SK-N-MC (cell line): ENCODE measurements around the gene PPP1R13L.

ENCODE experiments used
- DNase-seq: peaks from one replicate; pipeline ENCODE4 v3.0.0-alpha.2; 2011; ENCODE audit warnings: low read depth, low spot score
- H3K27ac ChIP-seq: fragments of 200-600 bp; sonication (generic); 2 replicates; pipeline ENCODE4 v1.5.1; 2016; ENCODE audit warnings: mixed run types
- H3K36me3 ChIP-seq: fragments of 200-600 bp; sonication (generic); 2 replicates; pipeline ENCODE4 v1.6.1; 2017; ENCODE audit warnings: antibody characterized with exemption, low read length, mixed read lengths; ENCODE audit not compliant: insufficient read depth
- H3K4me3 ChIP-seq: fragments of 200-600 bp; sonication (generic); 2 replicates; pipeline ENCODE4 v1.5.1; 2016
- H3K9ac ChIP-seq: fragments of 200-600 bp; sonication (generic); 2 replicates; pipeline ENCODE4 v1.8.0; 2017; ENCODE audit warnings: mixed run types, mixed read lengths; ENCODE audit not compliant: insufficient read length
- H3K9me3 ChIP-seq: fragments of 200-600 bp; sonication (generic); 2 replicates; pipeline ENCODE4 v1.6.1; 2017; ENCODE audit warnings: low read depth, mild to moderate bottlenecking, antibody characterized with exemption, low read length, moderate library complexity, mixed read lengths
- EZH2 ChIP-seq: fragments of 200-600 bp; sonication (generic); IDR thresholded peaks from one replicate; pipeline ENCODE4 v1.6.1; 2017; ENCODE audit warnings: antibody characterized with exemption
- FOXP2 ChIP-seq: optimal IDR thresholded peaks from 2 replicates; pipeline ENCODE3; 2011; ENCODE audit warnings: mild to moderate bottlenecking, moderate library complexity; ENCODE audit not compliant: insufficient read depth; ENCODE audit errors: extremely low read length, control extremely low read depth
- POLR2AphosphoS5 ChIP-seq: IDR thresholded peaks from 2 replicates; pipeline ENCODE4 v1.6.1; 2012; ENCODE audit warnings: mild to moderate bottlenecking, low read depth, low read length, borderline replicate concordance

The PPP1R13L gene

DNA sequence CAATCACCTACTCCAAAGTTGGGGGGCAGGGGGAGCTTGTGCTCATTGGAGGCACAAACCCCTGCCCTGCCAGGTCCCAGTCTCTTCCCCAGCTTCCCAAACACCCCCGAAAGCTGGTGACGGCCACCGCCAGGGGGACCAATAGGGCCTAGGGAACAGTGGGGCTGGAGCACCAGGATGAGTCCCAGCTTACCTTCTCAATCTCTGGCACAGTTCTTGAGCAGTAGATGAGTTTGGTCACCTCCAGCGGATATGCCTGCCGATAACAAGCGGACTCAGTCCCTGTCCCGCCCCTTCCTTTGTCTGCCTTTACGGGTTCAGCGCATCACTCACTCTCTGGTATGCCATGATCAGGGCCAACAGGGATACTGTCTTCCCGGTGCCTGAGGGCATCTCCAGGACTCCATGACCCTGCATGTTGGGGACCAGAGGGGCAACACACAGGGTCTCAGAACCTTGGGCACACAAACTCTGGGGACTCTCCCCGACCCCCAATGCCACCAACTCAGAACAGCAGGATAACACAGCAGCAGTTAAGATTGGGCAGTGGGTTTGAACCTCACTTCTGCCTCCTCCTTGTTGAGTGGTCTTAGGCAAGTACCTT, 36.0 kb downstream of the PPP1R13L start:
- Histone ChIP-seq H3K9me3 (no peaks in the 10 kb centered on the region), H3K27ac (no peak overlapping the region), H3K36me3 (no peaks in the 10 kb centered on the region; the same call in 1 of the 2 replicates), H3K9ac (no peak overlapping the region), H3K4me3 (no peak overlapping the region)
- DNase-seq: no peak
- TF ChIP-seq POLR2AphosphoS5 (no peak), FOXP2 (no peak), EZH2 (no peak)

GRCh38 chr19:45368127-45368526, 36.7 kb downstream of the PPP1R13L start:
- no peaks in the 10 kb centered on the region for H3K9me3 ChIP-seq
- H3K27ac ChIP-seq: no peak overlapping the region
- no peak overlapping the region for H3K4me3 ChIP-seq
- no peak for TF ChIP-seq POLR2AphosphoS5
- no peak overlapping the region for H3K9ac ChIP-seq
- no peaks in the 10 kb centered on the region; the same call in 1 of the 2 replicates for H3K36me3 ChIP-seq
- no peak for DNase-seq

- Histone ChIP-seq H3K9ac (no peak overlapping the region), H3K27ac (no peak overlapping the region), H3K36me3 (peaks cover 3% of the 10 kb centered on the region; the same call in 1 of the 2 replicates), H3K4me3 (no peak overlapping the region), H3K9me3 (no peaks in the 10 kb centered on the region)
- no peak for DNase-seq
- TF ChIP-seq EZH2 (no peak), POLR2AphosphoS5 (no peak), FOXP2 (no peak)
Measured at GRCh38 chr19:45364696-45365095, 40.2 kb downstream of the PPP1R13L start.

- no peak for DNase-seq
- Histone ChIP-seq H3K36me3 (peaks cover 3% of the 10 kb centered on the region; the same call in 1 of the 2 replicates), H3K9me3 (no peaks in the 10 kb centered on the region), H3K27ac (no peak overlapping the region), H3K9ac (no peak overlapping the region), H3K4me3 (no peak overlapping the region)
- no peak for TF ChIP-seq FOXP2
- TF ChIP-seq POLR2AphosphoS5: no peak
- TF ChIP-seq EZH2: no peak
Measured at GRCh38 chr19:45363861-45364459, 40.9 kb downstream of the PPP1R13L start.

DNA sequence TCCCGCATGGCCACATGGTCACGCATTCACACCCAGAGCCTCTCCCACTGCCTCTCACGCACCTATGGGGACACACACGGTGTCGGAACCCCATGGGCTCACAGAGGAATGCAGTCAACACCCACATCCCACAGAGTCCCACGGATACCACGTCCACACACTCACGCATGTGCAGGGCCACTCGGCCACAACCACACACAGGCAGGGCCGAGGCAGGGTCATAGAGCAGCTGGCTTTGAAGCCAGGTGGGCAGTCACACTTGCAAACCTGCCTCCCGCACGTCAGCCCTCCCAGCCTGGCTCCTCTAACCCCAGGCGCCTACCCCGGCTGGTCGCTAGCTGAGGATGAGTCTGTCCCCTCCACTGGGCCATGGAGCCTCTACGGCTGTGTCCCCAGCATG, 42.6 kb downstream of the PPP1R13L start:
- H3K9ac ChIP-seq: no peak overlapping the region
- TF ChIP-seq FOXP2: no peak
- TF ChIP-seq EZH2: no peak
- TF ChIP-seq POLR2AphosphoS5: no peak
- no peak overlapping the region for H3K4me3 ChIP-seq

GRCh38 chr19:45361608-45362007, 43.3 kb downstream of the PPP1R13L start:
- peaks cover 8% of the 10 kb centered on the region; the same call in 1 of the 2 replicates for H3K36me3 ChIP-seq
- no peak overlapping the region for H3K9ac ChIP-seq
- TF ChIP-seq FOXP2 (no peak), POLR2AphosphoS5 (no peak), EZH2 (no peak)
- no peak overlapping the region for H3K27ac ChIP-seq
- no peak for DNase-seq
- no peak overlapping the region for H3K4me3 ChIP-seq
- H3K9me3 ChIP-seq: no peaks in the 10 kb centered on the region

More for the DNA sequence above, 42.6 kb downstream of the PPP1R13L start:
- H3K9me3 ChIP-seq: no peaks in the 10 kb centered on the region
- DNase-seq: no peak
- H3K36me3 ChIP-seq: peaks cover 3% of the 10 kb centered on the region; the same call in 1 of the 2 replicates
- no peak overlapping the region for H3K27ac ChIP-seq

GRCh38 chr19:45358213-45358792, 46.6 kb downstream of the PPP1R13L start:
- H3K9ac ChIP-seq: no peak overlapping the region
- DNase-seq: no peak
- no peaks in the 10 kb centered on the region for H3K9me3 ChIP-seq
- H3K27ac ChIP-seq: no peak overlapping the region
- peaks cover 24% of the 10 kb centered on the region; the same call in 1 of the 2 replicates for H3K36me3 ChIP-seq
- no peak overlapping the region for H3K4me3 ChIP-seq
- TF ChIP-seq POLR2AphosphoS5: no peak
- no peak for TF ChIP-seq EZH2
- no peak for TF ChIP-seq FOXP2

DNA sequence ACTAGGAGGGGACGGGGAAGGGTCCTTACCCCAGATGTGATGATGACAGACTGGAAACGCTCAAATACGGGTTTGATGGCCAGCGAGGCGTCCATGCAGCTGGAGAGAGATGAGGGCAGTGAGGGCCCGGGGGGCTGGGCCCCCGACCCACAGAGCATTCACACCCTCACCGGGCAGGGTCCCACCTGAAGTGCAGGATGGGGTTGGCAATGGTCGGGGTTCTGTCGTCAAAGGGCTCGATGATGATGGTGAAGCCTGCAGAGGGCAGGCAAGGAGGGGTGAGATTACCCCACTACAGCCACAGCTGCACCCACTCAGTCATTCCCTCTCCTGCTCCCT, 47.5 kb downstream of the PPP1R13L start:
- no peaks in the 10 kb centered on the region for H3K9me3 ChIP-seq
- DNase-seq: no peak
- no peak overlapping the region for H3K9ac ChIP-seq
- H3K4me3 ChIP-seq: no peak overlapping the region
- no peak overlapping the region for H3K27ac ChIP-seq
- peaks cover 27% of the 10 kb centered on the region; the same call in 1 of the 2 replicates for H3K36me3 ChIP-seq
- TF ChIP-seq POLR2AphosphoS5: no peak
- no peak for TF ChIP-seq EZH2
- TF ChIP-seq FOXP2: no peak
